HG03159 (cell line): ENCODE results near the gene GPC4.

Experiments used
- ATAC-seq: cut with Tn5 transposase; IDR thresholded peaks from one replicate; pipeline ENCODE4 v1.9.1; 2021; ENCODE audit warnings: mild to moderate bottlenecking, moderate library complexity; ENCODE audit not compliant: unreplicated experiment

The GPC4 gene

DNA sequence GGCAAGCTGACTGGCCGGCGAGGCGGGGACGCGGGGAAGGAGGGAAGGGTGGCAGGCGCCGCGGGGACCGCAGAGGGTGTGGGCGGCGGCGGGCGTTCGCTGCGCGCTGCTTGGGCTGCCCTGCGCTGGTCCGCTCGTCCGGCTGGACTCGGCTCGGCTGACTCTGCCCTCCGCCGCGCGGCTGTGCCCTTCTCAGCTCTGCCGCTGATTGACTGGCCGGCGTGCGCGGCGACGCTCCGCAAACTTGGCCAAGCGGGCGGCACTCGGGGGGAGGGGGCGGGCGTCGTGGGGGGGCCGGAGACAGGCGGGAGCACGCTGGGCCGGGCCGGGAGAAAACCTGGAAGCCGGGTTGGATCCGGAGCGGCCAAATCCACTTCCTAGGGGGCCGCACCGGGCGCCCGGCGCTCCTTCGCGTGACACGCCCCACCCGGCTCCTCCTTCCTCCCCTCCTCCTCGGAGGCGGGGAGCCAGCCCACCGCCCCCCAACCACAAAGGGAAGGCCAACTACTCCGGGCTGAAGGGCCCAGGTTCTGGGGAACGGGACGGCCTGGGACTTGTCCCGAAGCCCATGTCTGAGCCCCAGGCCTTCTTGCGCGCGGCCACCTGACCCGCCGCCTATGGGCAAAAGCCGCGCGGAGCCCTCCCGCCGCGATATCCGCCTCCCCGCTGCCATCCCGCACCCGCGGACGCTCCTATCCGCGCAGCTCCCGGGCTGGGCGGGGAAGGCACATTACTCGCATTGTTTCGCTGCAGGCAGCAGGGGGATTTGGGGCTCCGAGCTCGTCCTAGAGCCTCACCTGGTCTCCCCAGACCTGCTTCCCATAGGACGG, at the start of gene GPC4:
GPC4 (minus strand) TSS at position 214 of the 830 bp plus-strand sequence. CDS start 524 bp downstream, outside the sequence.
- ATAC-seq = no peak

DNA sequence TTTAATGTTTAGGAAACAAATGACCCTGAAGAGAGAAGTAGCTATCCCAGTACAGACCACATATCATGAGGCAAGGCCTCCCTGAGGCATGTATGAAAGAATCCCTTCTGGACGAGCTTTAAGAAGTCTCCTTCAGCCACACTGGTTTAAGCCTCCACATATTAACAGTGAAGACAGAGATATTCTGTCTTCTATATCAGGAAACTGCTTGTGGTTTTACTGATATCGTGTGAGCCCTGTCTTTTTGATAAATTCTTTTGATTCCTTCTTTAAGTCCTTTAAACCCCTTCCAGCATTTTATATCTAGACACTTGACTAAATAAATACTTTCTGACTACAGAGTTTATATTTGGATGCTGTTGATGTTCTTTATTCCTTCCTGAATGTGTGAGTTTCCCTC, 45.9 kb upstream of the GPC4 start:
- ATAC-seq = no peak

DNA sequence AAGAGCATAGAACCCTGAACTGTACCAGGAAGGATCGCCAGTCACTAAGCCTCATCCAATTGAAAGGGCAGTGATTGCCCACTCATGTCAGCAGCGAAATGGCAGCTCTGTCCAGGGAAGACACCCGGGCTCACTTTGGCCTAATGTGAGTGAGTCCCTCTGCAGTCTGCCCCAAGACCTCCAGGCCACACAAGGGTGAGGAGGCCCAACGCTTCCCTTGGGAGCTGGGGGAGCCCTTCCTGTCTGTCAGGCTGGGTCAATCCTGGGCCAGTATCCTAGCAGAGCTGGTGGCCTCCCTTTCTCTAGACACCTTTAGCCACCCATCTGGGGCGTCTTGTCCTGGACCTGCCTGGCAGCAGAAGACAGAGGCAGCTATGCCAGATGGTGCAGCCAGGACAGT, 39.6 kb upstream of the GPC4 start:
- no peak for ATAC-seq

DNA sequence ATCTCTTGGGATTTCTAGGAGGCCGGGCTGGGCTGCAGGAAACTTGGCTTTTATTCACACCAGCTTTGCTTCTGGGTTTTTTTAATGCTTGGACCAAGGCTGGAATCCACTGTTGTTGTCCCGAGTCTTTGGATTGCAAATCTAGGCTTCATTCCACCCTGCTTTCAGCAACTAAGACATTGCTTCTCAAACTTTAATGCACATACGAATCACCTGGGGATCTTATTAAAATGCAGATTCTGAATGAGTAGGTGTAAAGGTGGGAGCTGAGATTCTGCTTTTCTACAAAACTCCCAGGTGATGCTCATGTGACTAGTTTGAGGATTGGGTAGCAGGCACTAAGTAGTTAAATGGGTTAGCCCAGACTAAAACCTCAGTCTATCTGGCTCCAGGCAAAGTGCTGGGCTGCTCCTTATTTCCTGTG, 39.2 kb upstream of the GPC4 start:
- no peak for ATAC-seq

DNA sequence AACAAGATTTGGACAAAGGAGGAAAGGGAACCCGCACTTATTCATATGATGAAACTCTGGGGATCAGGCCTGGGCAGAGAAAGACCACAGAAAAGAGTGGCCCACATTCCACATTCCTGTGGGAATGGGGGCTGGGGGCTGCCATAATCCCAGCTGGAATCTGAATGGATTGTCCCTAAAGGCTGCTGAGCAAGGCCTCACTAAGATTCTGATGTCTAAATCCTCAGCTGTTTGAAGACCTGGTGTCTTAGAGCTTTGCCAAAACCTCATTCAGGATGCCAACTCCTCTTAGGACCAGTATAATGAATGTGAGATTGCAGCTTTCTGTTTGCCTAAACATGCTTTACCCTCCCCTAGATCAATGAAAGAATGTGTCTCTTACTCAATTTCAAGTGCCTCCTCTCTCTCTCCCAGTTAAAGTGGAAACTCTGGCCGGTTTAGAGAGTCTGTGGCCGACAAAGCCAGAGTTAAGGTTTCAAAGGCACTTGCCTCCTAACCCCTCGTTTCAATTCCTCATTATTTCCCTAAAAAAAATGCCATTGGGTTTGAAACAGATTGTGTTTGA, 33.3 kb upstream of the GPC4 start:
- ATAC-seq = no peak

DNA sequence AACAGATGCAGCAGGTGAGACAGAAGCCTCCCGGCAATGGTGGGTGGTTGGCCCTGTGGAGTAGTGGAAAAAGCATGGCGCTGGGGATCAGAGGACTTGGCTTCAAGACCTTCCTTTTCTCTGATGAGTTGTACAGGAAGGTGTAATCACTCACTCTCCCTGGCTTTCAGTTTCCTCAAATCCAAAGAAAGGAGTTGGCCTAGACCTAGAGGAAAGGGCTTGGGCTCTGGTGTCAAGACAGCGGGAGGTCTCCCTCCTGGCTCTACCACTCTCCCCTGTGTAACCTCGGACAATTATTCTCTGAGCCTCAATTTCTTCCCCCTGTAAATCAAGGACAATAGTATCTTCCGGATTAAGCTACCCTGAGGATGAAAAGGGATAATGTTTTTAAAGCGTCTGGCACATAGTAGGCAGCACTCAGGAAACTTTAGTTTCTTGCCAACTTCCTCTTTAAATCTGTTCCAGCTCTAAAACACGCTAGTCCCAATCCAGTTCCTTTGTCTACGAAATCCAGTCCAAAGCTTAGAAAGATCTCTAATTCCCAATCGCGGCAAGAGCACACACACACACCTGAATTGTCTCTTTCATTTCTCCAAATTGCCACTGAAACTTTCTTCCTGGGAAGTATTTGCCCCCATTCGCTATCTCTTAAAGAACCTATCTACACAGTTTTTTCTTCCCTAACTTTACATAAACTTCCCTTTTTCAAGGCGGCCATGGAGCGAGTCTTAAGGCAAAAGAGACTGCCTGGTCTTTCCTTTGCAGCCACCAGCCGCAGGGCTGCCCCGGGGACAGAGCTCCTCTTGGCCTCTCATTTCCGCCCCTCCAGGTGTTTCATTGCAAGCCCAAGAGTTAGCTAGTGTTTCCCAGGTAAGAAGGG, 29.9 kb upstream of the GPC4 start:
- no peak for ATAC-seq

DNA sequence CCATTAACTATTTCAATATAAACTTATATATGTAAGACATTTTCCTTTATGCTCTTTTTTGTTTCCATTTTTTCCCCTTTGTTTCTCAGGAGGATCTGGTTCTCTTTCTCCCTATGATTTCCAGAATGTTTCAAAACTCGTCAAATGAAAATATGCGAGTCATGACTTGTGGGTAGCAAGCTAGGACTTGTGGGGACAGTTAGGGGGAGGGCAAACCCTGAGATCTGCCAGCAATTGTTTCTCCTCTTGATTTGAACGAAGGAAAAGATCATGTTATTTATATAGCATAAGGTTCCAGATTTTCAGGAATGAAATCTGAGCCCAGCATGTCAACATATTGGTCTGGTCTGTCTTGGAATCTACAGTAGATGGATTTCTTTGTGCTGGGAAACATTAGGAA, 28.9 kb upstream of the GPC4 start:
- no peak for ATAC-seq

DNA sequence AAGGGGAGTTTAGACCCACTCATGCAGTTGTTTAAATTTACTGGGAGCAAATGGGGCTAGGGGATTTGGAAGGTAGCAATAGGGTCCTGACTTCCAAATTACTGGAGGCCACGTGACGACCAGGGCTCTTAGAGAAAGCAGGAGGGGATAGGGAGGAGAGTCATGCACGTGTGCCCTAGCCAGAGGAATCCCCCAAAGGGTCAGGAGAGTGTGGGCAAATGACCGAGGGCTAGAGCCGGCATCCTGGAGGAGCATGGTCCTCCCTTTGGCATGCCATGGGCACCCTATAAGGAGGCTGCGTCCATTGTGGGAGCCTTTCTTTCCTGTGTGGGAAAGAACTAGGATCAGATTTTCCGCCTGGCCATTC, 25.5 kb upstream of the GPC4 start:
- ATAC-seq = no peak

DNA sequence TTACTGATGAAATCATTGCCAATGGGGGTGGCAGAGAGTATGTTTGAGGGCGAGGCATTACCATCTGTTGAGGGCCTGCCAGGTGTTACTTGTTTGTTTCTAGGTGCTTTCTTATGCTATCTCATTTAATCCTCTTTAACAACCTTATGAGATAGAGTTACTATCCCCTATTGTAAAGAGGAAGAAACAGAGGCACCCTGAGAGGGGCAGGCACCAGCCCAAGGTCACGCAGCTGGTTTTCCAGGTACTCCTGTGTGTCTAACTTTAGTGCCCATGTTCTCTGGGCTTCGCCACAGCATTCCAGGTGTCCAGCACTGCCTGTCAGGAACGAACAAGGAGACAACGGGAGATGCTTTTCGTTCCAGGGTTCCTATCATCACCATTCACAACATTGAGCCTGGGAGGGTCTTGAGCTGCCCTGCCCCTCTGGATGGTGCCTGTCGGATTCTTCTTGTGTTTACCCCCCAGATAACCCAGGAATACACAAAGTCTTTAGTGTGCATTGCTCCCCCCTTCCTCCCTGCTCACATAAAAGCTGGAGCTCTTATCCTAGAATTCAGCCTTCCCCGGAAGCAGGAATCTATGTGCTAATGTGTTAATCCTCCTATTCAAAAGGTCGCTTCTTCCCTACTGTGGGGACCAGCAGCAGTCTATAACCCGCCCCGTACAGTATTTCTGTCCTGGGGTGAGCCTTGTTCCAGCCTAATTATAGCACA, 24.9 kb upstream of the GPC4 start:
- ATAC-seq = no peak

DNA sequence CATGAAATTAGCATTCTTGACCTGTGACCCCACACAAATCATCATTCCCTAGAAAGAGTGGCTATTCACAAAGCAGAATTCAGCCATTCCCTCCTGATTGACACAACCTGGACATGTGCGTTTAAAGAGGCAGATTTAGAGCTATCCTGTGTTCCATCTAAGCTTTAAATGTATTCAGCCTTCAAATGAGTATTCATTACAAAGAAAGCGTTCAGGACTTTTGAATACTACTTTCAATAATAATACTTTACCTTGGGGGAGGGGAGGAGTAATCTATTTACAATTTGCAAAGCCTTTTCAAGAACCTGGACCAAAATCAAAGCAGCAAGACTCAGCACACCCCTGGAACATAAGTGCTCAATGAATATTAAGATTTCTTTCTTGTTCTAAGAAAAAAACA, 22.5 kb upstream of the GPC4 start:
- no peak for ATAC-seq

DNA sequence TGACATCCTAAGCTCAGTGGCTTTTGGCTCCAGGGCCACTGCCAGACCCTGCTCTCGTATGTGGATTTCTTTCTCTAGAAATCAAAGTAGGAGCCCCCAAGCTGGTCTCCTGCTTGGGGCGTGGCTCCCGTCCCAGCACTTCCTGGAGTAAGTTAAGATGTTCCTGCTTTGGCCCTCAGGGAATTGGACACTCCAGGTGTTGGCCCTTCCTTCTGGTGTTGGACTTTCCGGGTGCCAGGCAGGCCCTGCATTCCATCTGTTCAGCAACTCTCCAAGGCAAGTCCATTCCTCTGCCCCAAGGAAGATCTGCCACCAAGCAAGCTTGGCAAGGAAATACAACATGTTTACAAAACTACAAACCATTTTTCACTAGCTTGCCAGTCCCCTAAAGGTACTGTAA, 22.1 kb upstream of the GPC4 start:
- ATAC-seq = no peak

DNA sequence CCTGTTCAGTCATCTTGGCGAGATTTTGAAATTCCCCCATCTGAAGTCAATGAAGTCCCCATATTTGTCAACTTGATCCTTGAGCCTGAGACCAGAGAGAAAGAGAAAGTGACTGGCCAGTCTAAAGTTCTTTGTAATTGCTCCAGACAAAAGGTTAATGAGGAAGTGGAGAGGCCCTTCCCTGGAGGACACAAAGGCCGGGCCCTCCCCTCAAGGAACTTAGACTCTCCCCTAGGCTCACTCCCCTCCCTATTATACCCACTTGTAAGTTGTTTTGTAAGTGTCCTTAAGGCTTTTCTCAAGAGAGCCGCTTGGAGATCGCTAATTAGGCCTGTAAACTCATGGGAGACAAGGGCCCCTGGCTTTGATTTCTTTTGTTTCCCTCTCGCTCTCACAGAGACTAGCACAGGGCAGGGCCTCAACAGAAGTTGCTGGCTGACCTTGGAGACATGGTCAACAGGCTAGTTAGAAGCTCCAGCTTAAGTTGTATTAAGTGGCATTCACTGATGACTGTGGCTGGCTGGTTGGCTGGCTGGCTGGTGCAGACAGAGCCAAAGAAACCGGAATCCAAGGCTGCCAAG, 20.3 kb upstream of the GPC4 start:
- ATAC-seq = no peak

DNA sequence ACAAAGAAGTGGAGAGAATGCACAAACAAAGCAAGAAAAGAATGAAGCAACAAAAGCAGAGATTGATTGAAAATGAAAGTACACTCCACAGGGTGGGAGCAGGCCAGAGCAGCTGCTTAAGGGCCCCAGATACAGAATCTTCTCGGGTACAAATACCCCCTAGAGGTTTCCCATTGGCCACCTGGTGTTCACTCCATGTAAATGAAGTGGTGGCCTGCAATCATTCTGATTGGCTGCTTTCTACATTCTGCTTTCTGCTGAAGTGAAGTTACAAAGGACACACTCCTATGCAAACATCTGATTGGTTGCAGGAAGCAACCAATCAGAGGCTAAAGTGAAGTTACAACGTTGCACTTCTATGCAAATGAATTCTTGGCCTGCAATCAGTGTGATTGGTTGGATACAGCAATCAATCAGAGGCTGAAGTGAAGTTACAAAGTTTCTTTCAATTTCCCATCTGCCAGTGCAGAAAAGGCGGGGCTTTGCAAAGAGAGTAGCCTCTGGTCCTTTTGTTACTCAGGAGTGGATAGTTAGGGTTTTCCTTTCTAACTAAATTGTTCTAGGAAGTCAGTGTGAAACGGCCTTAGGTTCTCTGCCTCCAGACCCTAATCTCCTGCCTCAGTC, 19.0 kb upstream of the GPC4 start:
- no peak for ATAC-seq

DNA sequence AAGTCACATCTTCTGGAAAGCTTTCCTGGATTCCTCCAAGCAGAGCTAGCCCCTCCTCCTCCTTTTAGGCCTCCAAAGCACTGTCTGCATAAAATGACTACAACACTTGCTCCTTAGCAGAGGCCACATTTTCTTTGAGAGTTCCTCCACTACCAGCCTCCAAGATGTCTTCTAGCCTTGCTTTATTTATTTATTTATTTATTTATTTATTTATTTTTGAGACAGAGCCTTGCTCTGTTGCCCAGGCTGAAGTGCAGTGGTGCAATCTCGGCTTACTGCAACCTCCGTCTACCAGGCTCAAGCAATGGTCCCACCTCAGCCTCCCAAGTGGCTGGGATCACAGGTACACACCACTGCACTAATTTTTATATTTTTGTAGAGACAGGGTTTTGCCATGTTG, 4.6 kb upstream of the GPC4 start:
- no peak for ATAC-seq

DNA sequence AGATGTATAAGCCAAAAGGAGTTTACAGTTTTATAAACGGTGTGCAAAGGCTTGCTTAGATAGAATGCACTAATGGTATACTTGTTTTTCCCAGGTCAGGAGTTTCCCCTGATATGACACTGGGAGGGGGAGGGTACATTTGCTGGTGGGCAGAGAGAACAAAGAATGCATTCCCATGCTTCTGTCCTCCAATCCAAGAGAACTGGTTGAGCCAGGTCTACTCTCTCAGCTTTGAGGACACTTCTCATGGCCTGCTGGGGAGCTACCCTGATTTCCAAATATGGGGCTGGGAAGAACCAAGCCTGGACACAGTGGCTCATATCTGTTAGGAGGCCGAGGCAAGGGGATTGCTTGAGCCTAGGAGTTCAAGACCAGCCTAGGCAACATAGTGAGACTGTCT, 3.3 kb upstream of the GPC4 start:
- no peak for ATAC-seq

DNA sequence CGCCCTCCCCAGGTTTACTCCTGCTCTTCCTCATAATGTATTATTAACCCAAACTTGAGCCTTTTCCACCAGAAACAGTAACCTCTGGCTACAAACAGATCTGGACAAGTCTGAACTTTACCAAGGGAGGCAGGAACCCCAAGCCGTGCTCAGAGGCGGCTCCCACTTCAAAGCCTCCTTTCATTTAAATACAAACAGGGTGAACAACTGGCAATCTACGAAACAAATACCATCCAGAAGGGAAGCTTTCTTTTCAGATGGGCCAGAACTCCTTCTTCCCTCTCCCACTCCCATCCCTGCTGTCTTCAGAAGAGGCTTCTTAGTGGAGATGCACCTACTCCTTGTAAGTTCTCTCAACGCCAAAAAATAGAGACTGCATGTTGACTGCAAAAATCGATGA, 2.1 kb upstream of the GPC4 start:
- ATAC-seq = no peak

DNA sequence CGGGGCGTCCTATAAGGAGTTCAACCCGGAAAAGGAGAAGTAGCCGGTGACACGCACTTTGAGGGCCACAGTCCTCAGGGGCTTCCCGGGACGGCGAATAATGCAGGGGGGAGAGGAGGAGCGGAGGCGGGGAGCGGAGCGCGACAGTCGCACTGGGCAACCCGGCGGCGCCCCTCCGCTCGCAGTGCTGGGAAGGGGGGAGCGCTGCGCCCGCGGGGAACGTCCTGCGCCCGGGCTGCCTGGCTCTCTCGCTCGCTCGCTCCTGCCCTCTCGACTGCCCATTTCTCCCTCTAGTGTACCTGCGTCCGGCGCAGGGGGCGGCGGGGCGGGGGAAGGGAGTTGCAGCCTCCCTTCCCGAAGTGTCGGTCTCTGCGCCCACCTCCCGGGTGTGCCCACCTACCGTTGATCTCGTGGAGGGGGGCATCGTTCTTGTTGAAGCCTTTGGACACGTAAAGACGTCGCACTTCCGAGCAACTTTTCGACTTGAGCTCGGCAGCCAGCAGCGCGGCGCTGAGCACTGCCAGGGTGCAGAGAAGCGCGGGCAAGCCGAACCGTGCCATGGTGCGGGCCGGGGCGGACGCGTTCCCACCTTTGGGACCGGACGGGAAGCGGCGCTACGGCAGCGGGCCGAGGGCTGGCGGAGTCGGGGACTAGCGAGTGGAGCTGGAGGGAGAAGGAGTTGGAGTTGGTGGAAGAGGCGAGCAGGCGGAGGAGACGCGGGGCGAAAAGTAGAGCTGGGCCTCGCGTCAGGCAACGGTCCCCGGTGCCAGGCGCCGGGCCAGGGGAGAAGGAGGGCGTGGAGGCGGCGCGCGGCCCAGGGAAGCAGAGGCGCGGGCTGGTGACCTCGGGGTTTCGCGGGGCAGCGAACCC, 648 bp downstream of the GPC4 start:
- no peak for ATAC-seq

DNA sequence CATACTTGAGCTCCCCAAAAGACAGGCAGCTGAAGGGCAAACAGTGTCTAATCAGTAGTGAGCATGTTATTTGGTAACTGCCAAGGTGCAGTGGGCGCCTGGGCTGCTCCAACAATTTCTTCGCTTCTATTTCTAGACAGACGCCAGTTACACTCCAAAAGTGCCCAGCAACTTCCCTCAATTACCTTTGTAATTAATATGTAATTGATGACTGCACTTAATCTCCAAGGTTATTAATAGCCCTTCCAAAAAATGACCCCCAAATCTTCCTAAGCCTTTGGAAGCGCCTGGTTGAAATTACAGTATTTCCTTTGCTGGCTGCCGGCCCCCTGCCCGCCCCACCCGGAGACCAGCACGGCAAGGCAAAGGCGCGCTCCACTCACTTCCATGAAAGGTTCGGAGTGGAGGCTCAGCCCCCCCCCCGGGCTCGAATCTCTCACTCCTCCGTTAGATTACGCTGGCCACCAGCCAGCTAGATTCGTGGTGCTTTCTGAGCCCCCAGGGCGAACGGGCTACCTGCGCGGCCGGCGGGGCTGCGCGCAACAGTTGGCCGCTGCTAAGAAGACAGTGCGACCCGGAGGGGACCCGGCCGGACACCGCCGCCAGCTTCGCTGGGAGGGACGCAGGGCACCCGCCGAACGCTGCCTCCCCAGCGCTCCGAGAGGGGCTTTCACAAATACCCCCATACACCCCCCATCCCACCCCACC, 1.9 kb downstream of the GPC4 start:
- ATAC-seq = no peak

DNA sequence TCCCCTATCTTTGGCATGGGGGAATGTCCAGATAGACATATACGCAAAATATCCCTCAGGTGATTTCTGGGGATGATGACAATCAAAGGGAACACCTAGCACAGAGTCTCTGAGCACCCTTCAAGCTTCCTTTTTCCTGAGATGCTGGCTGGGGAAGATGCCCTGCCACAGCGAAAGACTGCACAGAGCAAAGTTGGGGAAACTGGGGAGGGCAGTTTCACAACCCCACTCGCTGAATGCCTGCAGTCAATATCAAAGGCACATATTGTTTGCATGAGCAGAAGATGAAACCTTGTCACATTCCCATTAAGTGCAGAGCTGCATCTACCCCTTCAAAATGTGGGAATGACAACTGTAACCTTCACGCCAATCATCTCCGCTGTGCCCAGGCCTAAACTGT, 2.6 kb downstream of the GPC4 start:
- no peak for ATAC-seq
